Activated T-cell treated with anti-CD3 and anti-CD28 coated beads, Interleukin-2, amount 50 U/mL, for 4 hours (primary cell): ENCODE measurements around the gene MTMR12. TPM values are rescaled to one million over a fixed set of nuclear protein-coding genes. Genes with fewer than 3 reads are reported as not detected.
A peak's percentile ranks its signal among the peaks of the same experiment; 100 is the strongest.
"Not testable (repeated sequence)": the region's sequence is repeated elsewhere in the genome, so short reads cannot be mapped to it uniquely, and the experiment has no call there.

Experiments used
- ATAC-seq, 2 donors: fragments of 200-7000 bp; cut with Tn5 transposase; one replicate each; pipeline ENCODE4 v1.10.0; 2021
- DNase-seq: peaks from one replicate; pipeline ENCODE4 v3.0.0-alpha.2; 2020
- H3K27me3 Mint-ChIP-seq: one replicate; pipeline ENCODE4 v1.8.0; 2021; ENCODE audit warnings: low read depth, mixed read lengths
- H3K36me3 Mint-ChIP-seq: one replicate; pipeline ENCODE4 v1.8.0; 2022; ENCODE audit warnings: mixed read lengths; ENCODE audit not compliant: insufficient read depth
- H3K4me1 Mint-ChIP-seq: one replicate; pipeline ENCODE4 v1.8.0; 2021; ENCODE audit warnings: low read depth, mixed read lengths
- H3K4me3 Mint-ChIP-seq: one replicate; pipeline ENCODE4 v1.8.0; 2021; ENCODE audit warnings: mild to moderate bottlenecking, moderate library complexity, mixed read lengths
- H3K9me3 Mint-ChIP-seq: one replicate; pipeline ENCODE4 v1.8.0; 2021; ENCODE audit warnings: mixed read lengths
- total RNA-seq, 3 donors: library from RNA; stranded (reverse); gene quantifications; one replicate each; pipeline ENCODE4 v1.2.1, GENCODE V29; 2021

Gene MTMR12
- total RNA-seq, 3 donors from 2014 or later, result 19.9 to 23.9 (median 22.8) TPM

DNA sequence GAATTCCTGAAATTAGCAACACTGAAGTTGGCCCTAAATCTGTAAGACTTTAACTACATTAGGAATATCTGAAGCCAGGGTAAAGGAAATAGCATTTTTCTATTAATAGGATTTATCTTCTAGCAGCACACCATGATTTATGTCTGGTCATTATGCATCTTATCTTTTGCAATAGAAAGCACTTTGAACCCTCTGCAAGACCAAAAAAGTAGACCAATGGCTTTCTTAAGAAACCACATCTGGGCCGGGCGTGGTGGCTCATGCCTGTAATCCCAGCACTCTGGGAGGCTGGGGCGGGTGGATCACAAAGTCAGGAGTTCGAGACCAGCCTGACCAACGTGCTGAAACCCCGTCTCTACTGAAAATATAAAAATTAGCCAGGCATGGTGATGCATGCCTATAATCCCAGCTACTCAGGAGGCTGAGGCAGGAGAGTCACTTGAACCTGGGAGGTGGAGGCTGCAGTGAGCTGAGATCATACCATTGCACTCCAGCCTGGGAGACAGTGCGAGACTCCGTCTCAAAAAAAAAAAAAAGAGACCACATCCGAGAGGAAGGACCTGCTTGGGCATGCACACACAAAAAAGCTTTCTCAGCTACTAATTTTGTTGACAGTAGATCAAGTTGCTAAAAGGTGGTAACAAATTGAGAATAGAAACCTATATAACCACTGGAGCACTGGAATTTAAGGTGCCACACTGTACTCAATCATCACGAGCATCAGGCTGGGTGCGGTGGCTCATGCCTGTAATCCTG lies 31.2 kb downstream of the MTMR12 start:
- not testable (repeated sequence) for H3K27me3 Mint-ChIP-seq, ATAC-seq, H3K9me3 Mint-ChIP-seq, H3K4me3 Mint-ChIP-seq, DNase-seq, H3K36me3 Mint-ChIP-seq
- peaks cover 59% of the 10 kb centered on the region for H3K4me1 Mint-ChIP-seq

GRCh38 chr5:32280656-32281081 lies 32.1 kb downstream of the MTMR12 start:
- ATAC-seq (peak; percentile 82 to 86), DNase-seq (no peak)
- peaks cover 65% of the 10 kb centered on the region for H3K4me1 Mint-ChIP-seq
- no peaks in the 10 kb centered on the region for H3K27me3 Mint-ChIP-seq
- peaks cover 2% of the 10 kb centered on the region for H3K36me3 Mint-ChIP-seq
- peak overlapping the region; percentile 59 for H3K4me3 Mint-ChIP-seq
- H3K9me3 Mint-ChIP-seq, result no peaks in the 10 kb centered on the region

DNA sequence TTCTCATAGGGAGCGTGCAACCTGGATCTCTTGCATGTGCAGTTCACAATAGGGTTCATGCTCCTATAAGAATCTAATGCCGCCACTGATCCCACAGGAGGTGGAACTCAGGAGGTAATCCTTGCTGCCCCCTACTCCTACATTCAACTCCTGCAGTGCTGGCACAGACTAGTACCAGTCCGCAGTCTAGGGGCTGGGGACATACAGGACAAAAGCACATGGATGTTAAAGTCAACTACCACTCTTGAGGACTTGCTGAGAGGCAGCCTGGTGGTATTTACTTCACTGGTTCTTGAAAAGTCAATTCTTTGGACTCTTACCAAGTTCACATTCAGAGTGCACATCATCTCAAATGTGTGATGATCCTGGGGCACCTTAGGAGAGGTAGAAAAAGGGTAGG lies 33.0 kb downstream of the MTMR12 start:
- Mint-ChIP-seq H3K4me1 (peaks cover 64% of the 10 kb centered on the region), H3K4me3 (no peak overlapping the region), H3K27me3 (no peaks in the 10 kb centered on the region), H3K36me3 (no peaks in the 10 kb centered on the region), H3K9me3 (no peaks in the 10 kb centered on the region)
- ATAC-seq (no peak), DNase-seq (no peak)

- ATAC-seq (no peak), DNase-seq (no peak)
- H3K36me3 Mint-ChIP-seq, result peaks cover 1% of the 10 kb centered on the region
- no peaks in the 10 kb centered on the region for H3K9me3 Mint-ChIP-seq
- H3K4me3 Mint-ChIP-seq, result no peak overlapping the region
- H3K27me3 Mint-ChIP-seq, result no peaks in the 10 kb centered on the region
- peaks cover 60% of the 10 kb centered on the region for H3K4me1 Mint-ChIP-seq
Measured at GRCh38 chr5:32279223-32279622, 33.5 kb downstream of the MTMR12 start.

DNA sequence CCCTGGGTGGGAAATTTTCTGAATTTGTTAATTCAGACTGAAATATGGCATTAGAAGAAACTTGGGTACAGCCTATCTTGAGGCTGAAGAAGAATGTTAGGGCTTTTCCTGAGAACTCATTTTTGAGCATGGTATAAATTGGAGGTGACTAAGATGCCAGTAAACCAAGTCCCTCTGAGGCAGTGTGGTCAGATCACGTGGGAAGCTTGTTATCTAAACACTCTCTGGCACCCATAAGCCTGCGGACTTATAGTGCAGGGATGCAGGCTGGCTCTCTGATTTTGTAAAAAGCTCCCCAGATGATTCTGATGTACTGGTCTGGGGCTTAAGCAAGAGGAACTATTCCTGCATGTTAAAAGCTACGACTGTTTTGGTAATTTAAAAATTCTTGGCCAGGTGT lies 34.3 kb downstream of the MTMR12 start:
- Mint-ChIP-seq H3K4me1 (peaks cover 55% of the 10 kb centered on the region), H3K27me3 (no peaks in the 10 kb centered on the region), H3K36me3 (peaks cover 9% of the 10 kb centered on the region), H3K9me3 (no peaks in the 10 kb centered on the region), H3K4me3 (no peak overlapping the region)
- DNase-seq (no peak), ATAC-seq (peak in 1 of 2 donors; percentile 49)

DNA sequence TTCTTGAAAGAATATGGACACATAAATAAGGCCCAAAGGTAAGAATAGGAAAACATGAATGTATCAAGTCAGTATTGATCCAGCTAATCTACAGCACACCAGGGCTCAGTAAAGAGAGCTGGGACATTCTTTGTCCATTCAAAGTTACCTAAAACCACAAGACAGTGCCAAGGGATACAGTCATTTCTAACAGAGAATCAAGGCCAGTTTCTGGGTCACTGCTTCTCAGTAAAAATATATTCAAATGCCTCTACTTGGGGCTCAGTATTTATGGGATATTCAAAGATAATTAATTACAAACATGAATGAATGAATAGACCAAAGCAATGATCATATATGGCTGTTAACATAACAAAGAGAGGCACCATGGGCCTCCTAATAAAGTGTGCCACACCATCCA lies 34.9 kb downstream of the MTMR12 start:
- ATAC-seq (no peak), DNase-seq (no peak)
- Mint-ChIP-seq H3K36me3 (peaks cover 14% of the 10 kb centered on the region), H3K27me3 (no peaks in the 10 kb centered on the region), H3K9me3 (no peaks in the 10 kb centered on the region), H3K4me1 (peaks cover 52% of the 10 kb centered on the region), H3K4me3 (no peak overlapping the region)

- no peak for ATAC-seq
- Mint-ChIP-seq H3K9me3 (no peaks in the 10 kb centered on the region), H3K4me3 (no peak overlapping the region), H3K4me1 (peaks cover 46% of the 10 kb centered on the region), H3K36me3 (peaks cover 18% of the 10 kb centered on the region), H3K27me3 (no peaks in the 10 kb centered on the region)
- DNase-seq, result no peak
Measured at GRCh38 chr5:32276173-32276853, 36.4 kb downstream of the MTMR12 start.

- DNase-seq (no peak), ATAC-seq (no peak)
- H3K36me3 Mint-ChIP-seq, result peaks cover 24% of the 10 kb centered on the region
- no peaks in the 10 kb centered on the region for H3K9me3 Mint-ChIP-seq
- H3K27me3 Mint-ChIP-seq, result no peaks in the 10 kb centered on the region
- peaks cover 38% of the 10 kb centered on the region for H3K4me1 Mint-ChIP-seq
- H3K4me3 Mint-ChIP-seq, result no peak overlapping the region
Measured at GRCh38 chr5:32275396-32275741, 37.4 kb downstream of the MTMR12 start.

DNA sequence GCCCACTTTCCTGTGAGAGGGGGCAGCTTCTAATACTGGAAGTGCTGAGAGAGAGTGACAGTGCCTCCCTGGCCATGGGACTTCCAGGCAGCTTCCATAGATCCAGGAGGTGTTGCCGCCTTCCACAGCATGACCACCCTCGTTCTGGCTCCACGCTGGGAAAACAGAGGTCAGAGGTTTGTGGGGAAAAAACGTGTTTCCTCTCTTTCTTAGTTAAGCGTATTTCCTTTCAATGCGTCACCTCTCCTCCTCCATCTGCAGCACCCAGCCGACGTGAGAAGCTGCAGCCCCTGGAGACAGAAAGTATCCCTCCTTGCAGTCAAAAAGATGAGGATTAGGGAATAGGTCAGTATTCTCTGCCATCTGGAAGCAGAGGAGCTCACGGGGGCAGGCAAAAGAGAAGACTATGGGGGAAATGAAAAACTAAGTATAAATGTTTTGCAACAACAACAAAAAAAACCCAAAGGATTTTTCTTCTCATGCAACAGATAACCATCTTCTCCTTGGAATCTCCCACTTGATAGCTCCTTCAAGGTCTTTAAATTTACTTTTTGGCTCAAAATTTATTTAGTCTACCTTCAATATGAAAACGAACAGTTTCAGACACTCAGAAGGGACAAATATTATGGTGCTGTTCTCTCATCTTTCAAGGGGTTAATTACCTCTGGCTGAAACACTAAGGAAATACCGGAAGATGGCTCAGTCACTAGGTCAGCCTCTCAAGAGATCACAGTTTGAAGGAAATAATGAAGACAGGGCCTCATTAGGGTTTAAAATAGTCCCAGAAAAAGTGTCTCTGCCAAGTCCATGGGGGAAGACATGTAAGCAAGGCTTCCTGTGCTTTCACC lies 38.0 kb downstream of the MTMR12 start:
- no peak for ATAC-seq
- Mint-ChIP-seq H3K4me3 (no peak overlapping the region), H3K4me1 (peaks cover 33% of the 10 kb centered on the region), H3K9me3 (no peaks in the 10 kb centered on the region), H3K36me3 (peaks cover 30% of the 10 kb centered on the region), H3K27me3 (no peaks in the 10 kb centered on the region)
- DNase-seq, result no peak

GRCh38 chr5:32273821-32274220 lies 38.9 kb downstream of the MTMR12 start:
- H3K4me3 Mint-ChIP-seq, result no peak overlapping the region
- peaks cover 31% of the 10 kb centered on the region for H3K36me3 Mint-ChIP-seq
- H3K27me3 Mint-ChIP-seq, result no peaks in the 10 kb centered on the region
- ATAC-seq (no peak), DNase-seq (no peak)
- peaks cover 28% of the 10 kb centered on the region for H3K4me1 Mint-ChIP-seq
- no peaks in the 10 kb centered on the region for H3K9me3 Mint-ChIP-seq

GRCh38 chr5:32272746-32273145 lies 40.0 kb downstream of the MTMR12 start:
- peaks cover 17% of the 10 kb centered on the region for H3K4me1 Mint-ChIP-seq
- ATAC-seq (no peak), DNase-seq (no peak)
- no peak overlapping the region for H3K4me3 Mint-ChIP-seq
- H3K36me3 Mint-ChIP-seq, result peaks cover 31% of the 10 kb centered on the region
- H3K9me3 Mint-ChIP-seq, result no peaks in the 10 kb centered on the region
- H3K27me3 Mint-ChIP-seq, result no peaks in the 10 kb centered on the region

DNA sequence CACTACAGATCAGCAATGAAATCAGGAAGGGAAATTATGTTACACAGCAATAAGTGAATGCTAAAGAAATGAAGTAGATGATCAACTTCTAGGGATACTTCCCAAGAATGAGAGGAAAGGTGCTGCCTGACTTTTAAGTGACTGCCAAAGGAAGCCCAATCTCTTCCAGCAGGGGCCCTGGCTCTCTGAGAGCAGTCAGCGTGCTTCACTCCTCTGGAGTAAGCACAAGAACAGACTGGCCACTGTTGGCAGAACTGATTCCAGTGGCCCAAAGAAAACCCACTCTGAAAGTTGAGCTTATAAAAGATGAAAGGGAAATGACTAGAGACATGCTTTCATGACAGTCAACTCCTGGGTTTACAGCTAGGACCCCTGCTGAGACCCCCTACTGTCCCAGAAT lies 41.8 kb downstream of the MTMR12 start:
- Mint-ChIP-seq H3K4me1 (peaks cover 5% of the 10 kb centered on the region), H3K27me3 (no peaks in the 10 kb centered on the region), H3K4me3 (no peak overlapping the region), H3K9me3 (no peaks in the 10 kb centered on the region), H3K36me3 (peaks cover 37% of the 10 kb centered on the region)
- ATAC-seq (no peak), DNase-seq (no peak)

DNA sequence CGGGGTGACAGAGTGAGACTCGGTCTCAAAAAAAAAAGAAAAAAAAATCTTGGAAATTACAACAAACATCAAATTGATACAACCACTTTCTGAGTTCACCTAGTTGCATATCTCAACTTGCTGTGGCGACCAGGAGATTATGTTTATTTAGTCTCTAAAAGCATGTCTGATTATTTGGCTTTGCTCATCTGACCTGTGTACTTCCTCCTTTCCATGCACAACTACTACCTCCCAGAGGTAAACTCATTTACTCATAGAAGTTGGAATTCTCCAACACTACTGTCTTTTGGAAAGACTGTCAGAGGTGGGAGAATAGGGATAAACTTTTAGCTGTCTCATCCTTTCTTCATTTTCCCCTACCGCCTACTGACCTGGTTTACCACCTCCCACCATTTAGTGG lies 42.6 kb downstream of the MTMR12 start:
- ATAC-seq, result no peak
- Mint-ChIP-seq H3K36me3 (peaks cover 40% of the 10 kb centered on the region), H3K27me3 (no peaks in the 10 kb centered on the region)

GRCh38 chr5:32265902-32266301 lies 46.8 kb downstream of the MTMR12 start:
- Mint-ChIP-seq H3K4me3 (no peak overlapping the region), H3K27me3 (no peaks in the 10 kb centered on the region), H3K4me1 (peaks cover 6% of the 10 kb centered on the region), H3K36me3 (peaks cover 40% of the 10 kb centered on the region), H3K9me3 (no peaks in the 10 kb centered on the region)
- no peak for ATAC-seq
- no peak for DNase-seq

More for the DNA sequence above, 42.6 kb downstream of the MTMR12 start:
- Mint-ChIP-seq H3K4me1 (no peaks in the 10 kb centered on the region), H3K9me3 (no peaks in the 10 kb centered on the region), H3K4me3 (no peak overlapping the region)
- DNase-seq, result no peak
